Stimulated activated CD4-positive, alpha-beta T cell treated with anti-CD3 and anti-CD28 coated beads, Interleukin-15, amount 100 ng/mL, for 48 hours (primary cell): ENCODE data around the gene RSF1.
"Not testable (repeated sequence)": the region's sequence is repeated elsewhere in the genome, so short reads cannot be mapped to it uniquely, and the experiment has no call there.

Experiments
- DNase-seq, 2 donors: peaks; one replicate each; pipeline ENCODE4 v3.0.0-alpha.2; 2020; ENCODE audit warnings: low read depth in 2 of 2

The RSF1 gene

GRCh38 chr11:77820565-77821348 is at the start of gene RSF1, which contains the start of gene AAMDC:
RSF1 (minus strand) TSS chr11:77820722; CDS start chr11:77820714, 8 bp downstream.
AAMDC (plus strand) TSS chr11:77821144; CDS start chr11:77842497, 21,353 bp downstream.
- peak; percentile 93 to 94 for DNase-seq

- no peak for DNase-seq
These were observed 48.2 kb upstream of the RSF1 start for GRCh38 chr11:77868744-77869143.

- no peak for DNase-seq
These were observed 45.8 kb upstream of the RSF1 start for GRCh38 chr11:77866336-77866735.

GRCh38 chr11:77865805-77866204 is 45.3 kb upstream of the RSF1 start:
- DNase-seq, result no peak

- DNase-seq, result not testable (repeated sequence)
These were observed 40.9 kb upstream of the RSF1 start for GRCh38 chr11:77861444-77861843.

- DNase-seq, result not testable (repeated sequence)
These were observed 37.5 kb upstream of the RSF1 start for GRCh38 chr11:77857906-77858457.

GRCh38 chr11:77854838-77855237 is 34.3 kb upstream of the RSF1 start:
- DNase-seq, result no peak

- DNase-seq, result no peak
These were observed 31.0 kb upstream of the RSF1 start for GRCh38 chr11:77851503-77851902.

- not testable (repeated sequence) for DNase-seq
These were observed 23.2 kb upstream of the RSF1 start for GRCh38 chr11:77843700-77844099.

- DNase-seq, result no peak
These were observed 22.1 kb upstream of the RSF1 start for GRCh38 chr11:77842441-77843121.

- no peak for DNase-seq
These were observed 12.8 kb upstream of the RSF1 start for GRCh38 chr11:77833302-77833701.

GRCh38 chr11:77828926-77829325 is 8.4 kb upstream of the RSF1 start:
- no peak for DNase-seq

- DNase-seq, result no peak
These were observed 3.3 kb upstream of the RSF1 start for GRCh38 chr11:77823775-77824174.

- not testable (repeated sequence) for DNase-seq
These were observed 1.6 kb upstream of the RSF1 start for GRCh38 chr11:77822126-77822525.

- no peak for DNase-seq
These were observed 878 bp upstream of the RSF1 start for GRCh38 chr11:77821349-77821851.

GRCh38 chr11:77819921-77820564 is 479 bp downstream of the RSF1 start:
- no peak for DNase-seq

- peak; percentile 72 to 76 for DNase-seq
These were observed 1.1 kb downstream of the RSF1 start for GRCh38 chr11:77819411-77819920.

- no peak for DNase-seq
These were observed 5.1 kb downstream of the RSF1 start for GRCh38 chr11:77815459-77815858.

- no peak for DNase-seq
These were observed 5.7 kb downstream of the RSF1 start for GRCh38 chr11:77814848-77815247.

GRCh38 chr11:77813256-77813655 is 7.3 kb downstream of the RSF1 start:
- DNase-seq, result no peak

GRCh38 chr11:77806993-77807392 is 13.5 kb downstream of the RSF1 start:
- no peak for DNase-seq

GRCh38 chr11:77806415-77806814 is 14.1 kb downstream of the RSF1 start:
- DNase-seq, result no peak
